CD14-positive monocyte (primary cell): ENCODE data around the gene APOL6. TPM values are rescaled to one million over a fixed set of nuclear protein-coding genes. Genes with fewer than 3 reads are reported as not detected.

Experiments used
- DNase-seq, 3 donors: peaks; one replicate each; pipeline ENCODE4 v3.0.0-alpha.2; 2011 to 2022
- H2AFZ ChIP-seq: 2 replicates; pipeline ENCODE4 v1.6.0; 2012; ENCODE audit warnings: mild to moderate bottlenecking, low read depth, low read length, inconsistent platforms; ENCODE audit not compliant: insufficient read depth, poor library complexity, severe bottlenecking
- H3K27ac ChIP-seq, 2 donors: 1 replicate in 1 of 2; 2 replicates in 1 of 2; pipeline ENCODE4 v1.5.1; 2012 to 2013; ENCODE audit warnings: low read length in 2 of 2, control low read depth in 1 of 2, inconsistent platforms in 1 of 2, low read depth in 1 of 2, mild to moderate bottlenecking in 1 of 2
- H3K27me3 ChIP-seq, 2 donors: one replicate each; pipeline versions ENCODE4 v1.6.0 to v1.6.1; 2011 to 2013; ENCODE audit warnings: low read length in 2 of 2; ENCODE audit not compliant: control insufficient read depth in 2 of 2, insufficient read depth in 2 of 2
- H3K36me3 ChIP-seq, 2 donors: replicated peaks in 1 of 2; 1 replicate in 1 of 2; 2 replicates in 1 of 2; pipeline versions ENCODE4 v1.5.1 to v1.6.1; 2012 to 2013; ENCODE audit warnings: low read length in 2 of 2, control low read depth in 1 of 2, inconsistent platforms in 1 of 2, mild to moderate bottlenecking in 1 of 2; ENCODE audit not compliant: insufficient read depth in 2 of 2, control insufficient read depth in 1 of 2
- H3K4me1 ChIP-seq, 2 donors: 1 replicate in 1 of 2; 2 replicates in 1 of 2; pipeline versions ENCODE4 v1.5.1 to v1.6.1; 2012 to 2013; ENCODE audit warnings: low read length in 2 of 2, control low read depth in 1 of 2, inconsistent platforms in 1 of 2, mild to moderate bottlenecking in 1 of 2, moderate library complexity in 1 of 2; ENCODE audit not compliant: insufficient read depth in 2 of 2, control insufficient read depth in 1 of 2
- H3K4me2 ChIP-seq: replicated peaks from 2 replicates; pipeline ENCODE3; 2012; ENCODE audit warnings: low read length, moderate library complexity, mild to moderate bottlenecking; ENCODE audit not compliant: poor library complexity, severe bottlenecking; ENCODE audit errors: extremely low read depth
- H3K4me3 ChIP-seq, 3 experiments: fragments of 200-600 bp in 1 of 3; sonication (generic) in 1 of 3; replicated peaks in 1 of 3; 1 replicate in 2 of 3; 2 replicates in 1 of 3; pipeline ENCODE4 v1.5.1; 2011 to 2013; ENCODE audit warnings: low read length in 3 of 3, mild to moderate bottlenecking in 3 of 3, control low read depth in 2 of 3, low read depth in 2 of 3, inconsistent platforms in 1 of 3, moderate library complexity in 1 of 3
- H3K79me2 ChIP-seq: 2 replicates; pipeline ENCODE4 v1.6.0; 2012; ENCODE audit warnings: mild to moderate bottlenecking, control low read depth, inconsistent platforms, low read length, moderate library complexity; ENCODE audit not compliant: insufficient read depth
- H3K9ac ChIP-seq: 2 replicates; pipeline ENCODE4 v1.6.0; 2017; ENCODE audit warnings: low read length, mild to moderate bottlenecking; ENCODE audit not compliant: insufficient read depth, poor library complexity, severe bottlenecking
- H3K9me3 ChIP-seq, 2 donors: replicated peaks in 1 of 2; 1 replicate in 1 of 2; 2 replicates in 1 of 2; pipeline versions ENCODE4 v1.5.1 to v1.6.1; 2012 to 2013; ENCODE audit warnings: low read length in 2 of 2, control low read depth in 1 of 2; ENCODE audit not compliant: control insufficient read depth in 1 of 2, insufficient read depth in 1 of 2
- H4K20me1 ChIP-seq: 2 replicates; pipeline ENCODE4 v1.6.0; 2012; ENCODE audit warnings: mild to moderate bottlenecking, low read length, control low read depth, moderate library complexity; ENCODE audit not compliant: insufficient read depth
- H3K27ac Mint-ChIP-seq, 7 donors: one replicate each; pipeline ENCODE4 v1.8.0; 2020; ENCODE audit warnings: mild to moderate bottlenecking in 7 of 7, mixed read lengths in 7 of 7, moderate library complexity in 6 of 7, inconsistent platforms in 2 of 7
- H3K27me3 Mint-ChIP-seq, 3 donors: one replicate each; pipeline ENCODE4 v1.8.0; 2021 to 2022; ENCODE audit warnings: low read depth in 3 of 3, mild to moderate bottlenecking in 3 of 3, mixed read lengths in 3 of 3, moderate library complexity in 3 of 3, inconsistent platforms in 1 of 3
- H3K36me3 Mint-ChIP-seq, 2 donors: one replicate each; pipeline ENCODE4 v1.8.0; 2020; ENCODE audit warnings: mixed read lengths in 2 of 2, inconsistent platforms in 1 of 2, mild to moderate bottlenecking in 1 of 2
- H3K4me1 Mint-ChIP-seq: one replicate; pipeline ENCODE4 v1.8.0; 2020; ENCODE audit warnings: mild to moderate bottlenecking, mixed read lengths
- H3K4me3 Mint-ChIP-seq, 2 donors: one replicate each; pipeline ENCODE4 v1.8.0; 2020; ENCODE audit warnings: mild to moderate bottlenecking in 2 of 2, mixed read lengths in 2 of 2, moderate library complexity in 1 of 2
- H3K9me3 Mint-ChIP-seq, 7 donors: one replicate each; pipeline ENCODE4 v1.8.0; 2020 to 2022; ENCODE audit warnings: mixed read lengths in 7 of 7, mild to moderate bottlenecking in 6 of 7, moderate library complexity in 6 of 7, inconsistent platforms in 2 of 7
- WGBS: methylation state at CpG from one replicate; pipeline ENCODE4 v1.1.5; 2013; ENCODE audit warnings: missing lambda C conversion rate; ENCODE audit not compliant: insufficient coverage; 5-methylcytosine and 5-hydroxymethylcytosine counted together
- intact Hi-C, 2 donors: fragments of 100-400 bp; cut with micrococcal nuclease; formaldehyde crosslinking; loops; one replicate each; pipeline versions ENCODE4 v1.15.0 to v1.15.1; 2023
- polyA plus RNA-seq, 3 donors: library from polyadenylated mRNA; depleted of rRNA in 1 of 3; unstranded in 2 of 3; stranded (reverse) in 1 of 3; fragments of 300-500 nt in 2 of 3; fragments of >200 nt in 1 of 3; fragmentation: Illumina TruSeq in 2 of 3; gene quantifications; 1 replicate in 2 of 3; 2 replicates in 1 of 3; pipeline ENCODE4 v1.2.3, GENCODE V29; 2012 to 2021
- TF ChIP-seq, protein P1 (sequence below): fragments of 200-600 bp; IDR thresholded peaks from one replicate; pipeline ENCODE4 v1.8.0; 2022; ENCODE audit warnings: antibody characterized with exemption, mild to moderate bottlenecking

APOL6 gene
- polyA plus RNA-seq, 3 donors, result 7.6 to 13.6 (median 9.1) TPM

DNA sequence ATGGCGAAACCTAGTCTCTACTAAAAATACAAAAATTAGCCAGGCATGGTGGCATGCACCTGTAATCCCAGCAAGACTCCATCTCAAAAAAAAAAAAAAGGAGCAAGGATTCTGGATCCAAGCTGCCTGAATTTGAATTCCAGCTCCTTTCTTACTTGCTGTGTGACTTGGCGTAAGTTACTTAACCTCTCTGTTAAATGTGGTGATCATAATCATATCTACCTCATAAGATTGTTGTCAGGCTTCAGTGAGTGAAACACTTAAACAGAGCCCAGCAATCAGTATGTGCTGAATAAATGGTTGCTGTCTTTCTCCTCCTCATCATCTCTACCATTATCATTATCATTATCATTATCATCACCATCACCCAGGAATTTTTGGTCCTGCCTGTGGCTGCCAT, 33.8 kb upstream of the APOL6 start:
- Mint-ChIP-seq H3K4me1 (peaks cover 37% of the 10 kb centered on the region), H3K36me3 (no peaks in the 10 kb centered on the region), H3K27ac (no peak overlapping the region), H3K27me3 (peaks cover 15 to 20% (median 19%) of the 10 kb centered on the region in 3 donors), H3K9me3 (peaks cover 0 to 2% (median 0%) of the 10 kb centered on the region in 7 donors), H3K4me3 (no peak overlapping the region)
- Histone ChIP-seq H3K4me1 (peaks cover 25 to 32% of the 10 kb centered on the region in 2 donors), H3K4me2 (no peak overlapping the region), H3K27ac (no peak overlapping the region), H3K4me3 (no peak overlapping the region), H3K27me3 (no peaks in the 10 kb centered on the region), H2AFZ (no peak overlapping the region), H3K79me2 (no peaks in the 10 kb centered on the region), H3K36me3 (no peaks in the 10 kb centered on the region), H3K9me3 (no peaks in the 10 kb centered on the region), H3K9ac (no peak overlapping the region), H4K20me1 (no peaks in the 10 kb centered on the region)
- no peak for DNase-seq
- TF ChIP-seq, protein P1, sequence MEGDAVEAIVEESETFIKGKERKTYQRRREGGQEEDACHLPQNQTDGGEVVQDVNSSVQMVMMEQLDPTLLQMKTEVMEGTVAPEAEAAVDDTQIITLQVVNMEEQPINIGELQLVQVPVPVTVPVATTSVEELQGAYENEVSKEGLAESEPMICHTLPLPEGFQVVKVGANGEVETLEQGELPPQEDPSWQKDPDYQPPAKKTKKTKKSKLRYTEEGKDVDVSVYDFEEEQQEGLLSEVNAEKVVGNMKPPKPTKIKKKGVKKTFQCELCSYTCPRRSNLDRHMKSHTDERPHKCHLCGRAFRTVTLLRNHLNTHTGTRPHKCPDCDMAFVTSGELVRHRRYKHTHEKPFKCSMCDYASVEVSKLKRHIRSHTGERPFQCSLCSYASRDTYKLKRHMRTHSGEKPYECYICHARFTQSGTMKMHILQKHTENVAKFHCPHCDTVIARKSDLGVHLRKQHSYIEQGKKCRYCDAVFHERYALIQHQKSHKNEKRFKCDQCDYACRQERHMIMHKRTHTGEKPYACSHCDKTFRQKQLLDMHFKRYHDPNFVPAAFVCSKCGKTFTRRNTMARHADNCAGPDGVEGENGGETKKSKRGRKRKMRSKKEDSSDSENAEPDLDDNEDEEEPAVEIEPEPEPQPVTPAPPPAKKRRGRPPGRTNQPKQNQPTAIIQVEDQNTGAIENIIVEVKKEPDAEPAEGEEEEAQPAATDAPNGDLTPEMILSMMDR, result no peak
- WGBS, result no CpG with 5 or more reads among the region's 2 CpGs
- intact Hi-C loops, result no loop called here

DNA sequence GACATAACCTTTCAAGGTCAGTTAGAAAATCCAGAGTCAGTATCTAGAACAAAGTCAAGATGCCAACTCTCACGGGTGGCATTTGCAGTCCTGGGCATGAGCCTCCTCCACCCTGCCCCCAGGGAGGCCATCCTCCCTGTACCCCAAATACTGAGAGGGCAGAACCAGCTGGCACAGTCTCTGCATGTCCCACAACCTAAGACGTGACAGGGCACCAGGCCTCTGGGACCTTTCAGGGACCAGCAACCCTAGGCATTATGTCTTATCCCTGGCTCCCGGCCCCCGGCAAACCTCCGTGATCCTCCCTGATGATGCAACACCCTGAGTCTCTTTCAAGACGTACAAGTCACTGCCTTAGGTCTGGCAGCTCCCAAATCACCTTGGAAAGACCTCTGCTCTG, 33.1 kb upstream of the APOL6 start:
- Mint-ChIP-seq H3K27me3 (peaks cover 15 to 18% (median 17%) of the 10 kb centered on the region in 3 donors), H3K36me3 (no peaks in the 10 kb centered on the region), H3K4me1 (peaks cover 37% of the 10 kb centered on the region), H3K9me3 (peaks cover 0 to 2% (median 0%) of the 10 kb centered on the region in 7 donors), H3K4me3 (peak overlapping the region in 1 of 2 donors; percentile 51), H3K27ac (peak overlapping the region in 1 of 7 donors; percentile 49)
- H3K4me2 ChIP-seq, result no peak overlapping the region
- TF ChIP-seq, protein P1, result no peak
- H4K20me1 ChIP-seq, result no peaks in the 10 kb centered on the region
- no peaks in the 10 kb centered on the region for H3K79me2 ChIP-seq
- no peak for DNase-seq
- H3K9me3 ChIP-seq, result no peaks in the 10 kb centered on the region
- intact Hi-C loops, result no loop called here
- peaks cover 25 to 32% of the 10 kb centered on the region in 2 donors for H3K4me1 ChIP-seq
- no peaks in the 10 kb centered on the region for H3K36me3 ChIP-seq
- no peak overlapping the region for H3K4me3 ChIP-seq
- H3K27ac ChIP-seq, result no peak overlapping the region
- H2AFZ ChIP-seq, result no peak overlapping the region
- no peak overlapping the region for H3K9ac ChIP-seq
- H3K27me3 ChIP-seq, result no peaks in the 10 kb centered on the region
- WGBS, result 57% methylated on average over 6 of the region's 6 CpGs
